Spleen (tissue), 11 donors: Measurements from ENCODE around the gene BANF2. TPM values are rescaled to one million over a fixed set of nuclear protein-coding genes. Genes with fewer than 3 reads are reported as not detected.

Source experiments
- DNase-seq: peaks from one replicate; pipeline ENCODE4 v3.0.0-alpha.2; 2020
- H3K27ac ChIP-seq, 8 donors: fragments of 200-600 bp; sonication (generic) in 7 of 8; 1 replicate in 4 of 8; 2 replicates in 4 of 8; pipeline versions ENCODE4 v1.5.0 to v1.8.0; 2016 to 2021; ENCODE audit warnings: inconsistent platforms in 4 of 8, mild to moderate bottlenecking in 4 of 8, moderate library complexity in 1 of 8
- H3K27me3 ChIP-seq, 7 donors: fragments of 200-600 bp; sonication (generic) in 6 of 7; replicated peaks in 1 of 7; 1 replicate in 4 of 7; 2 replicates in 3 of 7; pipeline versions ENCODE4 v1.5.0 to v1.8.0; 2016 to 2021; ENCODE audit warnings: inconsistent platforms in 3 of 7, mild to moderate bottlenecking in 1 of 7
- H3K36me3 ChIP-seq, 6 donors: fragments of 200-600 bp; sonication (generic) in 5 of 6; 1 replicate in 4 of 6; 2 replicates in 2 of 6; pipeline versions ENCODE4 v1.5.0 to v1.8.0; 2016 to 2021; ENCODE audit warnings: inconsistent platforms in 2 of 6
- H3K4me1 ChIP-seq, 6 donors: fragments of 200-600 bp; sonication (generic) in 5 of 6; 1 replicate in 3 of 6; 2 replicates in 3 of 6; pipeline versions ENCODE4 v1.5.0 to v1.8.0; 2016 to 2021; ENCODE audit warnings: inconsistent platforms in 3 of 6
- H3K4me3 ChIP-seq, 8 donors: fragments of 200-600 bp; sonication (generic) in 7 of 8; 1 replicate in 4 of 8; 2 replicates in 4 of 8; pipeline versions ENCODE4 v1.5.0 to v1.8.0; 2016 to 2021; ENCODE audit warnings: inconsistent platforms in 4 of 8, mild to moderate bottlenecking in 4 of 8, moderate library complexity in 2 of 8
- H3K9me3 ChIP-seq, 8 donors: fragments of 200-600 bp; sonication (generic) in 7 of 8; 1 replicate in 4 of 8; 2 replicates in 4 of 8; pipeline versions ENCODE4 v1.5.0 to v1.8.0; 2016 to 2021; ENCODE audit warnings: inconsistent platforms in 4 of 8
- CTCF ChIP-seq, 11 experiments: fragments of 200-600 bp in 7 of 11; fragments of 450-650 bp in 4 of 11; sonication (generic) in 4 of 11; IDR thresholded peaks in 8 of 11; conservative IDR thresholded peaks in 3 of 11; 1 replicate in 7 of 11; 2 replicates in 4 of 11; pipeline versions ENCODE4 v1.4.0 to v1.8.0; 2016 to 2021; ENCODE audit warnings: antibody characterized with exemption in 11 of 11, inconsistent platforms in 4 of 11, mild to moderate bottlenecking in 1 of 11
- POLR2A ChIP-seq, 3 donors: fragments of 450-650 bp; IDR thresholded peaks; one replicate each; pipeline ENCODE4 v1.5.1; 2017; ENCODE audit warnings: antibody characterized with exemption in 3 of 3, mild to moderate bottlenecking in 1 of 3
- POLR2AphosphoS5 ChIP-seq, 3 donors: sonication (generic); formaldehyde crosslinking; IDR thresholded peaks; one replicate each; pipeline ENCODE4 v1.5.1; 2017; ENCODE audit warnings: antibody characterized with exemption in 3 of 3
- WGBS, 5 donors: extraction: QIAGEN DNeasy Blood & Tissue Kit in 3 of 5; methylation state at CpG; one replicate each; pipeline versions ENCODE4 v1.1.5 to v1.1.7; 2013 to 2018; 5-methylcytosine and 5-hydroxymethylcytosine counted together
- intact Hi-C: fragments of 100-400 bp; cut with DNase I; formaldehyde crosslinking; loops from one replicate; pipeline ENCODE4 v1.15.0; 2023; ENCODE audit warnings: low total_unique reads
- polyA plus RNA-seq, 3 donors: library from polyadenylated mRNA; stranded (reverse); fragments of 200-250 nt; gene quantifications; one replicate each; pipeline ENCODE4 v1.2.1, GENCODE V29; 2013
- total RNA-seq, 7 donors: library from RNA; depleted of rRNA in 3 of 7; stranded (reverse); fragments of >200 nt in 3 of 7; fragmentation: NEBNext Ultra II Directional in 4 of 7; extraction: Animal tissue kit (Norgen Biotek cat#: 25700) in 4 of 7; gene quantifications; one replicate each; pipeline versions ENCODE4 v1.1.0 to v1.2.1, GENCODE V29; 2016 to 2021
- donor health status: healthy with polysubstance abuse.
- donor health status: DM: no; HTN: no; CAD: no; lungs with moderate emphysema.
- donor health status: DM: no; HTN: no; CAD: no.
- donor health status: Bipolar disorder and iron deficiency.
- donor health status: healthy.
- donor health status: DM: no; HTN: no; CAD: no.
- donor health status: DM: yes; HTN: yes; CAD: no.

BANF2 gene
- total and polyA plus RNA-seq, 10 donors, result not detected

DNA sequence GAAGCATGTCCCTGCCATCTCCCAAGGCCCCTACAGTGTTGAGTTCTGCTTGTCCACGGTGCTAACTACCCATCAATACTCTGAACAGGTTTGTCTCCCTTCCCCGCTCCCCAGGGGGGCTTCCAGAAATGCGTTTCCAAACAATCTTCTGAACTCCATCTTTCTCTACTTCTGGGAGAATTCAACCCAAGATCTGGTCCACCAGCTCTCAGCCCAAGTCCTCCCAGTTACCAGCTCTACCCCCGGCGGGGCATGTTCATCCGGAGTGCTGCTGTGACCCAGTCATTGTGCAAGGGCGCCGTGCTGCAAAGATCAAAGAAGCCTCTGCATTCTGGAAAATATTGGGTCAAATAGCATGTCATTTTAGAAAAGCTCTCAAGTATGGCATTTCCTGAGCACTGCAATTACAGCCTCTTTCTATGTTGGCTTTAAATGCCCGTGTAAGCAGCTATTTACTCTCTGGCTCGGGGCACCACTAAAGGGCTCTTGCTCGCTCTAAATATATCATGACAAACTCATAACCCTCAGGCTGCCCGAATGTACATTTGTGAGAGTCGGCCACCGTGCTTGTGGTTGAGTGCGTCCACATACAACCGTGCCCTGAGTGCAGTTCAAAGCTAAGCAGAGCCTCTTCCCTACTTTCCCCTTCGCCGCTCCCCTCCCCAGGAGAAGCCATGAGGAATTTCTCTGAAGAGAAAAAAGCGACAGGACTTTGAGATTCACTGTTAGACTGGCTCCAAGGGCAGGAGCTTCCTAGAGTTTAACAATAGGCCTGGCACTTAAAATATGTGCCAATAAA is 71.6 kb downstream of the BANF2 start:
- WGBS, 5 donors, result 57 to 79% (median 70%) methylated on average over 19 of the region's 19 CpGs
- Histone ChIP-seq H3K36me3 (no peaks in the 10 kb centered on the region), H3K9me3 (no peaks in the 10 kb centered on the region), H3K27ac (peak overlapping the region in 4 of 8 donors; percentile 6 to 40 (median 28)), H3K4me1 (peaks cover 0 to 15% (median 3%) of the 10 kb centered on the region in 6 donors), H3K27me3 (no peaks in the 10 kb centered on the region), H3K4me3 (no peak overlapping the region)
- TF ChIP-seq CTCF (IDR thresholded peaks at IDR 0.05 in 8 of 11, conservative IDR thresholded peaks at IDR 0.05 in 3 of 11), result no peak
- peak in 1 of 3 donors; percentile 20 for TF ChIP-seq POLR2AphosphoS5 (IDR thresholded peaks at IDR 0.05)
- intact Hi-C loops, result no loop called here
- no peak for DNase-seq

DNA sequence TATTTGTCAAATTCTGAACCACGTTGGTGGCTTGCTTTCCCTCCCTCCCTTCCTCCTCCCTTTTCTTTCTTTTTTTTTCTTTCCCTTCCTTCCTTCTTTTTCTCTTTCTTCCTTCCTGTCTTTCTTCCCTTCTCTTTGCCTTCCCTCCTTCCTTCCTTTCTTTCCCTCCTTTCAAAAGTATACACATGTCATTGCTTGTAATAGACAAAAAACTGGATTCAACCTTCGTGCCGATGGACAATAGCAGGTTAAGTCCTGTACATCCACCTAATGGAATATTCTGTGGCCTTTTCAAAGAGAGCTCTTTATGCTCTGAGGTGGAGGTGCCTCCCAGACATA is 72.2 kb downstream of the BANF2 start:
- 57 to 62% (median 60%) methylated on average over 3 of the region's 3 CpGs for WGBS, 5 donors
- Histone ChIP-seq H3K36me3 (no peaks in the 10 kb centered on the region), H3K27ac (peak overlapping the region in 4 of 8 donors; percentile 6 to 40 (median 28)), H3K4me1 (peaks cover 0 to 15% (median 3%) of the 10 kb centered on the region in 6 donors), H3K27me3 (no peaks in the 10 kb centered on the region), H3K4me3 (no peak overlapping the region), H3K9me3 (no peaks in the 10 kb centered on the region)
- no peak for DNase-seq
- no peak for TF ChIP-seq POLR2AphosphoS5 (IDR thresholded peaks at IDR 0.05)
- intact Hi-C loops, result no loop called here

- Histone ChIP-seq H3K27ac (no peak overlapping the region), H3K27me3 (no peaks in the 10 kb centered on the region), H3K4me1 (peaks cover 0 to 15% (median 3%) of the 10 kb centered on the region in 6 donors), H3K4me3 (no peak overlapping the region), H3K36me3 (no peaks in the 10 kb centered on the region), H3K9me3 (no peaks in the 10 kb centered on the region)
- no peak for DNase-seq
- no peak for TF ChIP-seq POLR2A (IDR thresholded peaks at IDR 0.05)
- TF ChIP-seq POLR2AphosphoS5 (IDR thresholded peaks at IDR 0.05), result no peak
- no peak for TF ChIP-seq CTCF (IDR thresholded peaks at IDR 0.05 in 8 of 11, conservative IDR thresholded peaks at IDR 0.05 in 3 of 11)
- 87 to 97% (median 88%) methylated on average over 6 of the region's 6 CpGs for WGBS, 5 donors
- intact Hi-C loops, result no loop called here
These were observed 73.9 kb downstream of the BANF2 start for GRCh38 chr20:17773619-17774018.

DNA sequence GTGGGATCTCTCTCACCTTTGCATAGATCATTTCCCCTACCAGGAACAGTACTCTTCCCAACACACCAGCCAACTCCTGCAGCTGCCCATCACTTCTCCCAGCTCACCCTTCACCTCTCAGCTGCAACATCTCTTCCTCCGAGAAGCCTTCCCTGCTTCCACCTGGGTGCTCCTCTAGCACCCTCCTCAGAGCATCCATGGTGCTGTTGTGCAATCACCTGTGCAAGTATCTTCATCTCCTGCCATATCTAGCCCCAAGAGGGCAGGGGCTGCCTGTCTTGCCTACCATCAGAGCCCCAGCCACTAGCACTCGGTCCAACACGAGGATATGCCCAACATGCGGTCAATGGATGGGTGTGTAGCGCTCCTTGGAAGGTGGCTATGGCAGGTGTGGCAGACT is 75.8 kb downstream of the BANF2 start:
- no peak for DNase-seq
- Histone ChIP-seq H3K4me3 (no peak overlapping the region), H3K27ac (no peak overlapping the region), H3K36me3 (no peaks in the 10 kb centered on the region), H3K9me3 (no peaks in the 10 kb centered on the region), H3K4me1 (peaks cover 0 to 15% (median 3%) of the 10 kb centered on the region in 6 donors), H3K27me3 (no peaks in the 10 kb centered on the region)
- intact Hi-C loops, result no loop called here
- no peak for TF ChIP-seq POLR2A (IDR thresholded peaks at IDR 0.05)
- no peak for TF ChIP-seq CTCF (IDR thresholded peaks at IDR 0.05 in 8 of 11, conservative IDR thresholded peaks at IDR 0.05 in 3 of 11)
- no peak for TF ChIP-seq POLR2AphosphoS5 (IDR thresholded peaks at IDR 0.05)
- 89 to 99% (median 93%) methylated on average over 5 of the region's 5 CpGs for WGBS, 5 donors
